GM12874 (cell line): ENCODE results near the gene CADM2.

ENCODE experiments used
- CTCF ChIP-seq: IDR thresholded peaks from 2 replicates; pipeline ENCODE4 v1.5.1; 2011; ENCODE audit warnings: low read depth, mild to moderate bottlenecking, control low read depth, low read length, moderate library complexity; ENCODE audit not compliant: insufficient read depth

The CADM2 gene

GRCh38 chr3:85298032-85298431 is 339.2 kb downstream of the CADM2 start:
- no peak for TF ChIP-seq CTCF

DNA sequence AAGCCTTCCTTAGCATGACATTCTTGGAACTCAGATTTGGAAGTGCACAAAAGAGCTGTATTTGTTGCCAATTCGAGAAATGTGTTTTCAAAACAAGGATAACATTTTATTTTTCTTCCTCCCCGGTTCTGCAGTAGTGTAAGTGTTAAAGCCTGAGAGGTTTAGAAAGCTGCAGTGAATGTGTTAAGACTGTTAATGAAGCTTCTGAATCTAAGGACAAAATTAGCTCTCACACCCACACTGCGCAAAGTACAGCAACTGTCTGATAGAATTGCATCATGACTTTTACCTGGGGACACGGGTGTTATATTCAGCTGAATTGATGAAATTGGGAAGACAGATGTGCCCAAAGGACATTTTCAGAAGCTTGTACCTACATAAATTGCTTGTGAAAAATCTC is 344.4 kb downstream of the CADM2 start:
- TF ChIP-seq CTCF, result no peak

GRCh38 chr3:85304360-85304964 is 345.7 kb downstream of the CADM2 start:
- no peak for TF ChIP-seq CTCF

DNA sequence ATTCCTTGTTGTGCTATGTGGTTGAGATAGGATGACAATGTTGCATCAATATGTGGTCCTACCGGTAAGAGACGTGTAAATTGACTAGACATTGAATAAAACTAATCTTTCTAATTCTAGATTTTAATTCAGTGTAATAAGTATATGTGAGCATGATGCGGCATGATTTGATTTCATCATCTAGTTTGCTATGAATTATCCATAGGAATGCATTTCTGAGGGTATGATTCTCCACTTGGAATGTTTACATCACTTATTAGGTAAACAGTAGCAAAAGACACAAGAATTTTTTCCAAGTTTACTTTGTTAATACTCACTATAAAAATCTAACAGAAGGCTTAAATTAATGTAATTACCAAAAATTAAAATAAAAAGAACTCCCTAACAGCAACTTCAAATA is 353.5 kb downstream of the CADM2 start:
- no peak for TF ChIP-seq CTCF

GRCh38 chr3:85313380-85313779 is 354.6 kb downstream of the CADM2 start:
- no peak for TF ChIP-seq CTCF

GRCh38 chr3:85316252-85316651 is 357.5 kb downstream of the CADM2 start:
- no peak for TF ChIP-seq CTCF

GRCh38 chr3:85321892-85322291 is 363.1 kb downstream of the CADM2 start:
- TF ChIP-seq CTCF, result no peak
